Tibial nerve (tissue), 4 donors: ENCODE measurements around the gene TBK1. TPM values are rescaled to one million over a fixed set of nuclear protein-coding genes. Genes with fewer than 3 reads are reported as not detected.

Source experiments
- DNase-seq, 2 donors: peaks; one replicate each; pipeline ENCODE4 v3.0.0-alpha.2; 2019; ENCODE audit warnings: low spot score in 2 of 2
- H3K27ac ChIP-seq, 4 donors: fragments of 200-600 bp; sonication (generic) in 3 of 4; one replicate each; pipeline ENCODE4 v1.5.1; 2017 to 2019; ENCODE audit warnings: mild to moderate bottlenecking in 1 of 4
- H3K27me3 ChIP-seq, 2 donors: fragments of 200-600 bp; sonication (generic) in 1 of 2; one replicate each; pipeline versions ENCODE4 v1.5.1 to v1.6.0; 2017 to 2019
- H3K36me3 ChIP-seq, 3 donors: fragments of 200-600 bp; sonication (generic); one replicate each; pipeline ENCODE4 v1.5.1; 2018 to 2019
- H3K4me1 ChIP-seq, 4 donors: fragments of 200-600 bp; sonication (generic) in 3 of 4; one replicate each; pipeline ENCODE4 v1.5.1; 2017 to 2019
- H3K4me3 ChIP-seq, 4 donors: fragments of 200-600 bp; sonication (generic) in 3 of 4; one replicate each; pipeline ENCODE4 v1.5.1; 2017 to 2019; ENCODE audit warnings: mild to moderate bottlenecking in 1 of 4, moderate library complexity in 1 of 4
- H3K9me3 ChIP-seq, 4 donors: fragments of 200-600 bp; sonication (generic) in 3 of 4; one replicate each; pipeline ENCODE4 v1.5.1; 2017 to 2019
- EP300 ChIP-seq, 2 donors: sonication (generic); formaldehyde crosslinking; IDR thresholded peaks; one replicate each; pipeline ENCODE4 v1.6.1; 2017; ENCODE audit warnings: antibody characterized with exemption in 2 of 2, mild to moderate bottlenecking in 1 of 2
- POLR2A ChIP-seq, 2 donors: fragments of 450-650 bp; IDR thresholded peaks; one replicate each; pipeline ENCODE4 v1.6.1; 2017; ENCODE audit warnings: antibody characterized with exemption in 2 of 2, mild to moderate bottlenecking in 2 of 2, moderate library complexity in 2 of 2
- WGBS, 2 donors: methylation state at CpG; one replicate each; pipeline ENCODE4 v1.1.5; 2018; 5-methylcytosine and 5-hydroxymethylcytosine counted together
- total RNA-seq, 4 donors: library from RNA; depleted of rRNA; stranded (reverse); fragments of >200 nt; gene quantifications; one replicate each; pipeline ENCODE4 v1.1.0, GENCODE V29; 2016
- TF ChIP-seq, protein P1 (sequence below), 5 experiments: fragments of 200-600 bp in 3 of 5; fragments of 450-650 bp in 2 of 5; sonication (generic) in 3 of 5; IDR thresholded peaks; one replicate each; pipeline ENCODE4 v1.5.1; 2016 to 2019; ENCODE audit warnings: antibody characterized with exemption in 5 of 5, mild to moderate bottlenecking in 3 of 5, moderate library complexity in 2 of 5

The TBK1 gene
- total RNA-seq, 4 donors from 2014 or later: 25.2 to 36.7 (median 29.3) TPM

DNA sequence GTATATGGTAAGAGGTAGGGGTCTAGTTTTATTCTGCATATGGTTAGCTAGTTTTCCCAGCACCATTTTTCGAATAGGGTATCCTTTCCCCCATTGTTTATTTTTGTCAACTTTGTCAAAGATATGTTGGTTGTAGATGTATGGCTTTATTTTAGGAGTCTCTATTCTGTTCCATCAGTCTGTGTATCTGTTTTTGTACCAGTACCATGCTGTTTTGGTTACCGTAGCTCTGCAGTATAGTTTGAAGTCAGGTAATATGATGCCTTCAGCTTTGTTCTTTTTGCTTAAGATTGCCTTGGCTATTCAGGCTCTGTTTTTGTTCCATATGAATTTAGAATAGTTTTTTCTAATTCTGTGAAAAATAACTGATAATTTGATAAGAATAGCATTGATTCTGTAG, 24.9 kb downstream of the TBK1 start:
- Histone ChIP-seq H3K36me3 (peaks cover 0 to 67% (median 10%) of the 10 kb centered on the region in 3 donors), H3K9me3 (peaks cover 0 to 19% (median 4%) of the 10 kb centered on the region in 4 donors), H3K27ac (no peak overlapping the region), H3K4me3 (no peak overlapping the region), H3K27me3 (no peaks in the 10 kb centered on the region), H3K4me1 (peaks cover 0 to 4% (median 0%) of the 10 kb centered on the region in 4 donors)
- 99 to 100% methylated on average over 2 of the region's 2 CpGs for WGBS, 2 donors
- DNase-seq: no peak
- TF ChIP-seq POLR2A (IDR thresholded peaks at IDR 0.05) (no peak), EP300 (IDR thresholded peaks at IDR 0.05) (no peak)
- TF ChIP-seq, protein P1, sequence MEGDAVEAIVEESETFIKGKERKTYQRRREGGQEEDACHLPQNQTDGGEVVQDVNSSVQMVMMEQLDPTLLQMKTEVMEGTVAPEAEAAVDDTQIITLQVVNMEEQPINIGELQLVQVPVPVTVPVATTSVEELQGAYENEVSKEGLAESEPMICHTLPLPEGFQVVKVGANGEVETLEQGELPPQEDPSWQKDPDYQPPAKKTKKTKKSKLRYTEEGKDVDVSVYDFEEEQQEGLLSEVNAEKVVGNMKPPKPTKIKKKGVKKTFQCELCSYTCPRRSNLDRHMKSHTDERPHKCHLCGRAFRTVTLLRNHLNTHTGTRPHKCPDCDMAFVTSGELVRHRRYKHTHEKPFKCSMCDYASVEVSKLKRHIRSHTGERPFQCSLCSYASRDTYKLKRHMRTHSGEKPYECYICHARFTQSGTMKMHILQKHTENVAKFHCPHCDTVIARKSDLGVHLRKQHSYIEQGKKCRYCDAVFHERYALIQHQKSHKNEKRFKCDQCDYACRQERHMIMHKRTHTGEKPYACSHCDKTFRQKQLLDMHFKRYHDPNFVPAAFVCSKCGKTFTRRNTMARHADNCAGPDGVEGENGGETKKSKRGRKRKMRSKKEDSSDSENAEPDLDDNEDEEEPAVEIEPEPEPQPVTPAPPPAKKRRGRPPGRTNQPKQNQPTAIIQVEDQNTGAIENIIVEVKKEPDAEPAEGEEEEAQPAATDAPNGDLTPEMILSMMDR (IDR thresholded peaks at IDR 0.05): no peak

DNA sequence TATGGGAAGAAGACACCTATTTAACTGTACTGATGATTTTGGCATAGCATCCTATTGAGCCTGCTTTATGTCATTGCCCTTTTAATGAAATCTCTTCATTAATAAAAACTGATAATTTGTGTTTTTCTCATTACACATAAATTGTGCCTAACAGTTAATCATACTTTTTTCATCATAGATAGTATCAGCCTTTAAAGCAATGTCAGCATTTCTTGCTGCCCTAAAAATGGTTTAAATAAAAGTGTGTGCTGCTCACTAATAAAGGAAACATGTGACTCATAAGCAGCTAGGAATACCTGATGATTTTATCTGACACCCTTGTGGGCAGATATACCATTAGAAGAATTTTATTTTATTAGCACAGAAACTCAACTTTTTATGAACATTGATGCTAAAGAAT, 26.7 kb downstream of the TBK1 start:
- H3K27me3 ChIP-seq: no peaks in the 10 kb centered on the region
- H3K4me1 ChIP-seq: peaks cover 0 to 4% (median 0%) of the 10 kb centered on the region in 4 donors
- H3K27ac ChIP-seq: no peak overlapping the region
- peaks cover 0 to 73% (median 10%) of the 10 kb centered on the region in 3 donors for H3K36me3 ChIP-seq
- H3K4me3 ChIP-seq: no peak overlapping the region
- no peak for DNase-seq
- TF ChIP-seq EP300 (IDR thresholded peaks at IDR 0.05) (no peak), POLR2A (IDR thresholded peaks at IDR 0.05) (no peak)
- TF ChIP-seq, protein P1 (IDR thresholded peaks at IDR 0.05): no peak
- H3K9me3 ChIP-seq: peaks cover 0 to 19% (median 4%) of the 10 kb centered on the region in 4 donors

DNA sequence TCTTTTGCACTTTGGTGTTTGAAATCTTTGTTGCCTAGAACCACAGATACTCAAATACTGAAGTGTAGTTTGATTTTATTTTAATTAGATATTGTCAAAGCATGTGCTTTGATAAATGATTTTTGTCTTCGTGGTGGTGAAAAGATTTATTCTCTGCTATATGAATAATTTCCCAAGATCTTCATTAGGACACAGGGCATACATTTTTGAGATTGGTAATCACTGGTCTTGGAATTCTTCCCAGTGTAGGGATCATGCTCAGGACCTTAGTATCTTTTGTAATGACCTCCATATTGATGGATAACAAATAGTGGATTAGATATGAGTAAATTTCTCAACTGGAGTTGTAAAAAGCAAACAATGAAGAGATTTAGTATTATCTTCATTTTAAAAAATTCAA, 28.2 kb downstream of the TBK1 start:
- H3K36me3 ChIP-seq: peaks cover 0 to 67% (median 8%) of the 10 kb centered on the region in 3 donors
- H3K4me3 ChIP-seq: no peak overlapping the region
- TF ChIP-seq, protein P1 (IDR thresholded peaks at IDR 0.05): no peak
- no peak for TF ChIP-seq POLR2A (IDR thresholded peaks at IDR 0.05)
- no peak for TF ChIP-seq EP300 (IDR thresholded peaks at IDR 0.05)
- H3K4me1 ChIP-seq: no peaks in the 10 kb centered on the region
- no peak overlapping the region for H3K27ac ChIP-seq
- DNase-seq: no peak
- peaks cover 0 to 19% (median 4%) of the 10 kb centered on the region in 4 donors for H3K9me3 ChIP-seq
- WGBS, 2 donors: 46 to 64% methylated on average over 1 of the region's 1 CpG
- no peaks in the 10 kb centered on the region for H3K27me3 ChIP-seq

DNA sequence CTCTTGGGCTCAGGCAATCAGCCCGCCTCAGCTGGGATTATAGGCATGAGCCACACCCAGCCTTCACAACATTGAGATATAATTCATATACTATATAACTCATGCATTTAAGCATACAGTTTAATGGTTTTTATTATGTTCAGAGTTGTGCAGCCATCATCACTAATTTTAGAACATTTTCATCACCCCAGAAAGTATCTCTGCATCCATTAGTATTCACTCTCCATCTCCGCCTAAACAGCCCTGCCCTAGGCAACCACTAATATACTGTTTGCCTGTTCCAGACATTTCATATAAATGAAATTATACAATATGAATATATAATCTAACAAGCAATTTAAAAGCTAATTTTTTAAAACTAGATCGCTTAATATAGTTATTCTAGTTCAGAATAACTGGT, 34.7 kb downstream of the TBK1 start:
- no peaks in the 10 kb centered on the region for H3K27me3 ChIP-seq
- 96 to 98% methylated on average over 3 of the region's 3 CpGs for WGBS, 2 donors
- no peaks in the 10 kb centered on the region for H3K4me1 ChIP-seq
- no peak overlapping the region for H3K4me3 ChIP-seq
- H3K9me3 ChIP-seq: no peaks in the 10 kb centered on the region
- no peak for DNase-seq
- TF ChIP-seq POLR2A (IDR thresholded peaks at IDR 0.05): no peak
- TF ChIP-seq, protein P1 (IDR thresholded peaks at IDR 0.05): no peak
- TF ChIP-seq EP300 (IDR thresholded peaks at IDR 0.05): no peak
- no peak overlapping the region for H3K27ac ChIP-seq
- H3K36me3 ChIP-seq: peaks cover 2 to 88% (median 8%) of the 10 kb centered on the region in 3 donors

DNA sequence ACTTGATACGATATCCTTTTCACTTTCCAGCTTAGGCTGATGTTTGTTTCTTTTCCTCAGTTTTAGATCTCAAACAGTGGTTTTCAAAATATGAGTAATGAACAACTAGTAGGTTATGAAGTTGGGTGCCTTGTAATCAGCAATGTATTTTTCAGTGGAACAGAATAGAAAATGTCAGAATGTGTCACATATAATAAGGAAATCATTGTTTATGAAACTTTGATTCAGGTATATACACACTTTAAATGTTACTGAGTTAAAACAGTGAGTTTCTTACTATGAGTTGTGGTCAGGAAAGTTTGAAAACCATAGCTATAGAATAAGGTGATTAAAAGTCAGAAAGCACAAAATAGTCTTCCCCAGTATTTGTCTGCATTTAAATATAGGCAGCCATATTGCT, 39.8 kb downstream of the TBK1 start:
- DNase-seq: no peak
- H3K27ac ChIP-seq: no peak overlapping the region
- H3K4me1 ChIP-seq: no peaks in the 10 kb centered on the region
- TF ChIP-seq POLR2A (IDR thresholded peaks at IDR 0.05) (no peak), EP300 (IDR thresholded peaks at IDR 0.05) (no peak)
- TF ChIP-seq, protein P1 (IDR thresholded peaks at IDR 0.05): no peak
- no peaks in the 10 kb centered on the region for H3K9me3 ChIP-seq
- 91 to 94% methylated on average over 1 of the region's 1 CpG for WGBS, 2 donors
- no peaks in the 10 kb centered on the region for H3K27me3 ChIP-seq
- no peak overlapping the region for H3K4me3 ChIP-seq
- H3K36me3 ChIP-seq: peaks cover under 1 to 96% (median 2%) of the 10 kb centered on the region in 3 donors
